HG02588 (cell line): Measurements from ENCODE around the gene PEX1.
"Not testable (repeated sequence)": the region's sequence is repeated elsewhere in the genome, so short reads cannot be mapped to it uniquely, and the experiment has no call there.

Experiments used
- ATAC-seq: cut with Tn5 transposase; IDR thresholded peaks from one replicate; pipeline ENCODE4 v1.9.1; 2021; ENCODE audit warnings: mild to moderate bottlenecking, moderate library complexity; ENCODE audit not compliant: unreplicated experiment

PEX1 gene

DNA sequence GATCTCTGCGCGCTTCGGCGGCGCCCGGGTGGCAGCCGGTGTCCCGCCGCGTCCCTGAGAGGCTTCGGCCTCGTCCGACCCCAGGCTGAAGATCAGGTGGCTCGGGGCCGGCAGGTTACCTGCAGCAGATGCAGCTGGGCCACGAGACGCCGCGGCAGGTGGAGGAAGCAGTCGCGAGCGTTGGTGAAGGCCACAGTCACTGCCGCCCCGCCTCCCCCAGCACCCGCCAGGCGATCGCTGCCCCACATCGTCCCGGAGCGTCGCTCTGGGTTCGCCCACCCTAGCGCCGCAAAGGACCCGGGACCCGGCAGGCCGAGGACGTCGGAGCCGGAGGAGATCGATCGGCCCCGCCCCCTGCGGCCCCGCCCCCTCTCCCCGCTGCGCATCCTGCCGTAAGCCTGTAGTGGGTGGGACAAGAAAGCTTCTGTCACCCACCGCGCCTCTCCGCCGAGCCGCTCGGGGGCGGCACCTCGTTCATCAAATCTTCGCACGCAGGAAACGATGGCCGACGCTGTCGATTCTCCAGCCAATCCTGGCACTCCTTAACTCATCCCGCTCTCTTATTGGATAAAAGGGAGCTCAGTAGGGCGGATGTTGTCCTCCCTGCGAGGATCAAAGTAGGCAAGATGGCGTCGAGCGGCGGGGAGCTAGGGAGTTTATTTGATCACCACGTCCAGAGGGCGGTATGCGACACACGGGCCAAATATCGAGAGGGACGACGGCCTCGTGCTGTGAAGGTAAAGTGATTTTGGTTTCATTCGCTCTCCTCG, at the start of gene PEX1, which contains the start of gene RBM48:
Gene PEX1, minus strand, starts transcription at position 333 of the 770 bp plus-strand sequence. Its CDS starts 85 bp downstream, at position 248.
Gene RBM48, plus strand, starts transcription at position 608 of the 770 bp plus-strand sequence. Its CDS starts 19 bp downstream, at position 627.
- ATAC-seq = peak; percentile 93

DNA sequence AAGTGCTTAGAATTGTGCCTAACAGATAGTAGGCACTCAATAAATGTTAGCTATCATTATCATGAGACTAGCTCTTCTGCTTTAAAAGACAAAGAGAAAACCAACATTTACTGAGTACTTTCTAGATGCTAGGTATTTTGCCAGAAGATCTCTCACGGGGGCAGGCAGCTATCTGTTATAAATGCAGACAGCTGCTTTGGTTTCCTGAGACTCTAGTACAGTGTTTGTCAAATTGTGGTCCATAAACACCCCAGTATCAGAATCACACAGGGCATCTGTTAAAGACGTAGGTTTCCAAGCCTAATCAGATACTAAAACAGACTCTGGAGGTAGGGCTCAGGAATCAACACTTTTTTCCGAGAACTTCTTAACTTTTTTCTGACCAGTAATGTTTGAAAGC, 48.0 kb upstream of the PEX1 start:
- ATAC-seq = no peak

DNA sequence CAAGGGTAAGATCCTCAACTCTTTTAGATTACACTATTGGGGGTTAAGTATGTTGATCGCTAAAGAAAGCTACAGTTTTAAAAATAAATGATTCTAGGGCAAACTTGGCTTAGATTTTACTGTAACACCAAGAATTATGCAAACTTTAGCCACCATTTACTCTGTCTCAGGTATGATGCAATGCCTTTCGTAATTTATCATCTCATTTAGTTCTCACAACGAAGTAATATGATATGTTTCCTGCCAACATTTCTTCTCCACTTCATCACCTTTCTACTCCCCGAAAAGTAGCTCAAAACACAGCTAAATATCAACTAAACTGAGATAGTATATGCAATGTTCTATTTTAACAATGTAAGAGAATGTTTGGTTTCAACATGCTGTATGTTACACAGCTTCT, 40.8 kb upstream of the PEX1 start:
- ATAC-seq = no peak

DNA sequence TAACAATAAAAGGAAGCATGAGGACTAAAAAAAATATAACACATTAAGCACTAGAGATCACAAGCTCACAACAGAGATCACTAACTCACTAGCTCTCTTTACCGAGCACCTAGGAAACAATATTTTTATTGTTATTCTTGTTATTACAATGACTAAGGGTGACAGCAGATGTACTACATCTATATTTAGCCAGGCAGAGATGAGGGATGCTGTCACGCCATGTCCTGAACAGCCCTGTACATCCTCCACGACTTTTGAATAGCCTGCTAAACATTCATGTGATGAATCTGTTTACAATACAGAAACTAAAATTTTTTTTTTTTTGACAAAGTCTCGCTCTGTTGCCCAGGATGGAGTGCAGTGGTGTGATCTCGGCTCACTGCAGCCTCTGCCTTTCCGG, 39.1 kb upstream of the PEX1 start:
- ATAC-seq = no peak

DNA sequence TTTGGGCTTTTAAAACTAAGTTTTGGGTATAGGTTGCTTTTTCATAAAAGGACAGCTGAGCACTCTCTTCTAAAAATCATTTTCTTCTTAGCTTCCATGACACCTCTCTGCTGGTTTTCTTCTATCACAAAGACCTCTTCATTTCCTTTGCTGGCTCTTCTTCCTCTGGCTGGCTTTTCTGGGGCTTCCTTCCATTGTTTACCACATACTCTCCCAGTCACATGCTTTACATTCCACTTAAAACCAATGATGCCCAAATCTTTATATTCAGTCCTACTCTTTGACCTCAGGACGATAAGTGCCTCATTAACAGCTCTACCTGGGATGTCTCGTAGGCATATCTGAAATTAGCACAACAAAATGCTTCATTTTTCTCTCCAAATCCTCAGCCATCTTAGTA, 35.0 kb upstream of the PEX1 start:
- ATAC-seq = no peak

DNA sequence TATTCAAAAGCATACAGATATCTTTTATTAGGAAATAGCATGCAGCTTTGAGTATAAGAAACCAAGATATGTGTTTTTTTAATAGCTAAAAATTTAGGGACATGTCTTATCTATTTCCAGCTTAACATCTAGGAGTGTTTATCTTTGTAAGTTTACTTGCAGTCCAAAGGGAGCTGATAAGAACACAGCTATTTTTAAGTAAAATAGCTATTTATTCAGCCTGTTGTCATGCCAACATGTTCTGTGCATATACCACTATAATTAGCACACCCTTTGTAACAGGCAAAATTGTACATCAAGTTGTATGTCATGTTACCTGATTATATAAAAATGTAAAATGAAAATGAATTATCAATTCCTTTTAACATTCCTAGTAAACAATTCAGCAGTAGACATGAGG, 32.3 kb upstream of the PEX1 start:
- ATAC-seq = no peak

DNA sequence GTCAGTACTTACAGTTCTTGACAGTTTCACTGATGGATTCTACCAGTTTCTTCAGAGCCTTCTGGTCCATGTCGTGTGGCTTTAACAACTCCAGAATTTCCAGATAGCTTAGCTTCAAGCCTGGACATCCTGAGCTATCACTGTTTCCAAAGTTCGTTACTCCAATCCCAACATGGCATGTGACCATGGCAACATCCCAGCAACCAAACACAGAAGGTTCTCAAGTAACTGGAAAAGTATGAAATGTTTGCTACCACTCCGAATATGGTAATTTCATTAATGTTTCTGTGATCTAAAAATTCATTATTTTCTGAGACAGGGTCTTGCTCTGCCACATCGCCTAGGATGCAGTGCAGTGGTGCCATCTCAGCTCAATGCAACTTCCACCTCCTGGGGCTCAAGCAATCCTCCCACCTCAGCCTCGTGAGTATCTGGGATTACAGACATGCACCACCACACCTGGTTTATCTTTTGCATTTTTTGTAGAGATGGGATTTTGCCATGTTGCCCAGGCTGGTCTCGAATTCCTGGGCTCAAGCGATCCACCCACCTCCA, 29.6 kb upstream of the PEX1 start:
- no peak for ATAC-seq

DNA sequence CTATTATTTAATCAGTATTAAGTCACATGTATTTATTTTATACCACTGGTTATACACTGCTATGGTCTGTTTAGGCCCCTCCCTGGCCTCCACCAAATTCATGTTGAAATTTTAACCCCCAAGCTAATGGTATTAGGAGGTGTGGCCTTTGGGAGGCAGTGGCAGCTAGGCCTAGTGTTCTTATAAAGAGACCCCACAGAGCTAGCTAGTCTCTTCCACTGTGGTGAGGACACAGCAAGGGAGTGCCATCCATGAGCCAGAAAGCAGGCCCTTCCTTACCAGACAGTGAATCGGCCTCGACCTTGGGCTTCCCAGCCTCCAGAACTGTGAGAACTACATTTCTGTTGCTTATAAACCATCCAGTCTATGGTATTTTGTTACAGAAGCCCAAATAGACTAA, 28.9 kb upstream of the PEX1 start:
- ATAC-seq = no peak

DNA sequence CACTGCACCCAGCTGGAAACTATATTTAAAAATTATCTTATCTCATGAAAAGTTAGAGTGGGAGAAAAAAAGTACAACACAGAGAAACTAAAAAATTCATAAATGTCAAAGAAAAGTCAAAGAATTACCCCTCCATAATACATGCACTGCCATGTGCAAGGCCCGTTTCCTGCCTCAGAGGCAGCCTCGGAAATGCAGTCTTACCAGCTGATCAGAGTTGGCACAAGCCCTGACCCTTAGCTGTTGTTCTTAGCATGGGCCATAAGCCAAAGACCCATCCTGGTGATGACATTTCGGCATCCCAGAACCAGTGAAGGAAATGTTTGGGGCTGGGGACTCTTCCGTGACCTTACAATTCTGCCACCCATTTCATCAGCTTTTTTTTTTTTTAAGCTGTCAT, 21.9 kb upstream of the PEX1 start:
- no peak for ATAC-seq

DNA sequence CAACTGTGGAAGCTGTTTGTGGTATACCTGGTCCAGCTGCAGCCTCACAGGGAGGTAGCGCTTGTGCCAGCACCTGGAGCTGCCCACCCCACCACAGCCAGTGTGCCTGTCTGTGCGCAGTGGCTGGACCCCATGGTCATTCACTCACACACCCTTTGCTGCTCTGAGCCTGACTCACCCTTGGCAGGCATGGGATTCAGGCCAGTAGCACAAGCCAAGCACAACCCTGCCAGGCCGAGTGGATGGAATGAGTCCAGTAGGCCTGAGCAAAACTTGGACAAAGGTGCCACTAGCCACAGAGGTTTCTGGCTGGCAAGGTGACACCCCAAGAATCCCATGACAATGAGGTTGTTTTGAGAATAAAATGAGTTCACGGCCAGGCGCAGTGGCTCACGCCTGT, 19.3 kb upstream of the PEX1 start:
- no peak for ATAC-seq

DNA sequence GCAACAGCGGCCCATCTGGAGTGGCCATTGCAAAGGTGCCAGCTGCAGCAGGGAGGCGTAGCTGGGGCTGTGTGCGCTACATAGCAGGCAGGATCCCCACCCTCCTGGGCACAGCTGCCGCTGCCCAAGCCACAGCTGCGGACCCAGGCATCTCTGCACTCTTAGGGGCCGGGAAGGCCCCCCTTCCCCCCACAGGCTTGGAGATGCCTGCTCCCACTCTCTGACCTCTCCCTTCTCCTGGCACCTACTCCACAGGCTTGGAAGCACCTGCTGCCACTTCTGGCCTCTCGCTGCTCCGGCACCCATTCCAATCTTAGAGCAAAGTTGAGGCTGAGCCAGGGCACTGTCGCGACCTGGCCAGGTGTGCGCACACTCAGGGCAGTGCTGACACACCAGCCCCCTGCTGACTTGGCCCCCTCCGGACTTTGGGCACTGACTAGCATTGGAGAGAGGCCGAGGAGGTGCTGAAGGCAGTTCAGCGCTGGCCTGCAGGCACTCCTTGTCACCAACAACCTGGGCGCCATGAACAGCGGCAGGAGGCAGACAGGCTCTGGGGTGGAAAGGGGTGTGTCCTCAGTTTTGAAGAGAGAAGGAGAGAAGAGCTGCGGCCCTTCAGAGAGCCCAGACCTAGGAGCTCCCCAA, 18.7 kb upstream of the PEX1 start:
- ATAC-seq = no peak

DNA sequence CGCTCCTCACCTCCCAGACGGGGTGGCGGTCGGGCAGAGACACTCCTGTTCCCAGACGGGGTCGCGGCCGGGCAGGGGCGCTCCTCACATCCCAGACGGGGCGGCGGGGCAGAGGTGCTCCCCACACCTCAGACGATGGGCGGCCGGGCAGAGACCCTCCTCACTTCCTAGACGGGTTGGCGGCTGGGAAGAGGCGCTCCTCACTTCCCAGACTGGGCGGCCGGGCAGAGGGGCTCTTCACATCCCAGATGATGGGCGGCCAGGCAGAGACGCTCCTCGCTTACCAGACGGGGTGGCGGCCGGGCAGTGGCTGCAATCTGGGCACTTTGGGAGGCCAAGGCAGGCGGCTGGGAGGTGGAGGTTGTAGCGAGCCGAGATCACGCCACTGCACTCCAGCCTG, 16.8 kb upstream of the PEX1 start:
- not testable (repeated sequence) for ATAC-seq

DNA sequence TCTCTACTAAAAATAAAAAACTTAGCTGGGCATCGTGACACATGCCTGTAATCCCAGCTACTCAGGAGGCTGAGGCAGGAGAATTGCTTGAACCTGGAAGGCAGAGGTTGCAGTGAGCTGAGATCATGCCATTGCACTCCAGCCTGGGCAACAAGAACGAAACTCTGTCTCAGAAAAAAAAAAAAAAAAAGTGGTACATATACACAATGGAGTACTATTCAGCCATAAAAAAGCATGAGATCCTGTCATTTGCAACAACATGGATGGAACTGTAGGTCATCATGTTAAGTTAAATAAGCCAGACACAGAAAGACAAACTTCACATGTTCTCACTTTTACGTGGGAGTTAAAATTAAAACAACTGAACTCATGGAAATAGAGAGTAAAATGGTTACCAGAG, 15.2 kb upstream of the PEX1 start:
- not testable (repeated sequence) for ATAC-seq

DNA sequence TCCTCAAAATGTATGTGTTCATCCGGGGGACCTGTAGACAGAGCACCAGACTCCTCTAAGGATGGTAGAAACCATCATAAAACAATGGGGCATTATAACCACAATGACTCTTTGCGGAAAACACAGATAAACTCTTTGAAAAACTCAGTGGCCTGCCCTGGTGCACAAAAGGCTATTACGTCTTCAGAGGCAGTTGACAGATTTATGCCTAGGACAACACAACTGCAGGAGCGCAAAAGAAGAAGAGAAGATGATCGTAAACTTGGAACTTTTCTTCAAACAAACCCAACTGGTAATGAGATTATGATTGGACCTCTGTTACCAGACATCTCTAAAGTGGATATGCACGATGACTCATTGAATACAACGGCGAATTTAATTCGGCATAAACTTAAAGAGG, 6.3 kb upstream of the PEX1 start:
- no peak for ATAC-seq

DNA sequence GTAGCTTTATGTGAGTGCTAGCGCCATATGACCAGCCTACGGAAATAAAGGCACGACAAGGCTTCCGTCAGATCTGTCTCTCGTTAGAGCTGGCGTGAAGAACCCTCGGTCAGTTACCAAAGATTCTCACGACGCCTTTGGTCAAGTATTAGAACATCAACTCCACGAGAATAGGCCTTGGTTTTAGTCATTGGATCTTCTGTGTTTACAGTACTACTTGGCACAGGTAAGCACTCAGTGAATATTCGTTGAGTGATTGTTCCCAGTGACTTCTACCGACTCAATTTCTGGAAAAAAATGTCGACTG, 591 bp upstream of the PEX1 start:
- no peak for ATAC-seq

DNA sequence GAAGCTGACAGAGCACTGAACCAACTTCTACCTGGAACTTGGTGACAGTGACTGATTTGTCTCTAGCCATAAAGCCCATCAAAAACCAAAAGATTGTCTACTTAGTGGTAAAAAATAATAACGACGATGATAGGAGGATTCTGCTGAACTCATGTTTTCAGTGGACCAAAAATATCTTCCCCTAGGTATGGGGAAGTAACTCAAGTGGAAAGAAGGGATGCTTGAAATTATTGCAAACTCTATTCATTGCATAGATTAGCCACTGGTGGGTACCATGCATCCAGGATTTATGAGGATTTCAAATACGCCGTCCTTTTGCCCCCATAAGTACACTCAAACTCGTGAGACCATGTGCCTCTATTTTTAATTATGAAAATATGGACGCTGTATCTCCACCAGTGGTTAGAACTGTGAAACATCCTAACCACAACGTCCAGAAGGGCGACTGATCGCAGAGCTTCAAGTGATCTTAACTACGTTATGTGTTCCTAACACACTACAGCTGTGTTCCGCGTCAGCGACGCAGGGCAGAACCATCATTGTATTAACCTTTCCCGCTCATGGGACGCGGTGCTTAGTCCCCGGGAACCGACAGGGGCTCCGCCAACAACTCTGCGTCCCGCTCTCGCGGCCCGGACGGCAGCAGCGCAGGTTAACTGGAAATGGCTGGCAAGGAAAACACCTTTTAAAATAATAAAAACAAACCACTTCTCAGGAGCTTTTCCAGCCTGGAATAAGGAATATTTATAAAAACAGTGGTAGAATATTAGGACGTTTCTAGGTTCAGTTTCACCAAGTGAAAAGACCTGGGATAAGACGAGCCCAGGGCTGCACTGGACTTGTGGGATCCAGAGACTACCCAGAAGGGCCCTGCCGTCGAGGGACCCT, 776 bp downstream of the PEX1 start:
- ATAC-seq = peak; percentile 23

DNA sequence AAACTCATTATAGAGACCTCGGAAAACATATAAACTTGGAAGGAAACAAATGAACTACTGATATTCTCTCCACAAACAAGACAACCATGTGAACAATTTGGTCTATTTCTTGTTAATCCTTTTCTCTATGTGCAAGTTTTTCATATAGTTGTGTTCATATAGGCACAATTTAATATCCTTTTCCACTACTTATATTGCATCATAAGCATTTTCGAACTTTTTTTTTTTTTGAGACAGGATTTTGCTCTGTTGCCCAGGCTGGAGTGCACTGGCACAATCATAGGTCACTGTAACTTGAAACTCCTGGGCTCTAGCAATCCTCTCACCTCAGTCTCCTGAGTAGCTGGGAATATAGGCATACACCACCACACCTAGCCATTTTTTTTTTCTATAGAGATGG, 5.2 kb downstream of the PEX1 start:
- ATAC-seq = no peak

DNA sequence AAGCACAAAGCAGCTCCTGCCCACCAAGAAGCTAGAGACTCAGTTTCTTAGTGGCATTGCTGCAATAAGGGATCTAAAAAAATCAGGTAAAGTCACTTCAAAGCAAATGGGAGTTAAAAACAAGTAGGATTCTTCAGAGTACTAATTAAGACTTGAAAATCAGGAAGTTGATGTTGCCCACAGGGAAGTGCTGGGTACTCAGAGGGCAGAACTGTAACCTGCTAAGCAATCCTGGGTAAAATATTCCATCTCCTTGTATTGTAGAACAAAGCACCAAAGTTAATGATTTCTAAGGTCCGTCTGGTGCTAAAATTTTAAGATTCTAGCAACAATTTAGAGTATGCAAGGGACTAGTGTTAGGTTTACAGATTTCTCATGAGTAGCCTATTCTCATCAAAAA, 8.3 kb downstream of the PEX1 start:
- ATAC-seq = no peak

DNA sequence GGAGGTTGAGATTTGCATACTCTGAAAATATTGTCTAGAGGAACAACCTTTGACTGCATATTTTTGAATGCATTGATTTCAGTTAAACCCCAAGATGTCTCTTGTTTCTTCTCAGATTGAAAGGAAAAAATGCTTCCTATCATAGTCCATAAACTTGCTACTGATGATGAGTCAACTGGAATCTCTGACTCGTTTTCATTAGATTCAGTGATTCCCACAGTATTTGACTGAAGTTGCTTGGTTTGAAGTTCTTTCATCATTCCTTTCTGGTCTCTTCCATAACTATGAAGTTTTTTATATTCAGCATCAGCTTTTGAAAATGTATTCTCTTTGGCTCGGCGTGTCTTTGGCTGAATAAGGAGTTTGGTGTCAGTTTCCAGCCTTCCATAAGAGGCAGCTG, 10.7 kb downstream of the PEX1 start:
- no peak for ATAC-seq

DNA sequence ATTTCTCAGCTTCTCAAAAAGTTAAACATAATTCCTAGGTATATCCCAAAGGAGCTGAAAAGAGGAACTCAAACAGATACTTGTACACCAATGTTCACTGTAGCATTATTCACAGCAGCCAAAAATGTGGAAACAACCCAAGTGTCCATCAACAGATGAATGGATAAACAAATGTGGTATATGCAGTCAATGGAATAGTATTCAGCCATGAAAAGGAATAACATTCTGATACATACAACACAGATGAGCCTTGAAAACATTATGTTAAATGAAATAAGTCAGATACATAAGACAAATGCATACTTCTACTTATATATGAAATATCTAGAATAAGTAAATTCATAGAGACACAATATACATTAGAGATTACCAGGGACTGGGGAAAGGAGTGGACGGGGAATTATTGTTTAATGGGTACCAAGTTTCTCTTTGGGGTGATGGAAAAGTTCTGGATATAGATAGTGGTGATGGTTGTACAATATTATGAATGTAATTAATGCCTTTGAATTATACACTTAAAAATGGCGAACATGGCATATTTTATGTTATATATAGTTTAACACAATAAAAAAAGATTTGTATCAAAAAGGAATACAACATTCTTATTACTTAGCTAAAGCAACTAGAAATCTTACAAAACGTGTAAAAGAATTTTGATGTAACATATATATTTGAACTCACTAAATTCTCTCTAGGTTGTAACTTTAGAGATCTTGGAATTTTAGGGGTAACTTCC, 15.0 kb downstream of the PEX1 start:
- no peak for ATAC-seq

DNA sequence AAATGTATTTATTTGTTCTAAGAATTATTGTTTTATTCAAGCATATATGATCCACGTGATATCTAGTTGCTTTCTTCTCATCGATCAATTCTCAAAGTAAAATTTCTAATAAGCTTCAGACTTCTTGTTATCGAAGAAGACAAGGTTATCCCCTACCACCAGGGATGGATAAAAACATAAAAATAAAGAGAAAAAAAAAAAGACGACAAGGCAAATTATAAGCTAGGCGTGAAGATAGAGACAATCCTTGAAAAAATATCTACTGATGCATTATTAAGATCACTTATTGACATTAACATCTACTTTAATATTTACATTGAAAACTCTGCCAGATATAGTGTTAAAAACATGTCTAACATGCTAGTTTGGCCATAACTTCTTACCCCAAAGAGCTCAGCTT, 19.4 kb downstream of the PEX1 start:
- ATAC-seq = no peak
